Activated naive CD4-positive, alpha-beta T cell treated with anti-CD3 and anti-CD28 coated beads, Interleukin-2, amount 50 U/mL, for 24 hours (primary cell): ENCODE data around the gene MTUS2.
"Not testable (repeated sequence)": the region's sequence is repeated elsewhere in the genome, so short reads cannot be mapped to it uniquely, and the experiment has no call there.

Experiments used
- H3K27ac Mint-ChIP-seq: one replicate; pipeline ENCODE4 v1.8.0; 2021; ENCODE audit warnings: mild to moderate bottlenecking, mixed read lengths
- H3K27me3 Mint-ChIP-seq: one replicate; pipeline ENCODE4 v1.8.0; 2021; ENCODE audit warnings: mixed read lengths
- H3K36me3 Mint-ChIP-seq: one replicate; pipeline ENCODE4 v1.8.0; 2021; ENCODE audit warnings: mixed read lengths
- H3K4me1 Mint-ChIP-seq: one replicate; pipeline ENCODE4 v1.8.0; 2021; ENCODE audit warnings: mixed read lengths
- H3K4me3 Mint-ChIP-seq: one replicate; pipeline ENCODE4 v1.8.0; 2021; ENCODE audit warnings: mild to moderate bottlenecking, mixed read lengths
- H3K9me3 Mint-ChIP-seq: one replicate; pipeline ENCODE4 v1.8.0; 2021; ENCODE audit warnings: mixed read lengths

Gene MTUS2

GRCh38 chr13:29324601-29325000 is 504.5 kb downstream of the MTUS2 start:
- no peak overlapping the region for H3K4me3 Mint-ChIP-seq
- no peaks in the 10 kb centered on the region for H3K4me1 Mint-ChIP-seq
- H3K36me3 Mint-ChIP-seq, result no peaks in the 10 kb centered on the region
- H3K27ac Mint-ChIP-seq, result no peak overlapping the region
- peaks cover 3% of the 10 kb centered on the region for H3K27me3 Mint-ChIP-seq
- no peaks in the 10 kb centered on the region for H3K9me3 Mint-ChIP-seq

- no peaks in the 10 kb centered on the region for H3K27me3 Mint-ChIP-seq
These were observed 508.4 kb downstream of the MTUS2 start for GRCh38 chr13:29328501-29328900.

GRCh38 chr13:29336356-29336755 is 516.2 kb downstream of the MTUS2 start:
- Mint-ChIP-seq H3K4me3 (no peak overlapping the region), H3K4me1 (no peaks in the 10 kb centered on the region), H3K27ac (no peak overlapping the region), H3K36me3 (peaks cover 4% of the 10 kb centered on the region), H3K9me3 (peaks cover 11% of the 10 kb centered on the region), H3K27me3 (no peaks in the 10 kb centered on the region)

More at GRCh38 chr13:29328501-29328900, 508.4 kb downstream of the MTUS2 start:
- no peak overlapping the region for H3K27ac Mint-ChIP-seq
- peaks cover 2% of the 10 kb centered on the region for H3K36me3 Mint-ChIP-seq
- no peak overlapping the region for H3K4me3 Mint-ChIP-seq
- H3K4me1 Mint-ChIP-seq, result no peaks in the 10 kb centered on the region
- peaks cover 5% of the 10 kb centered on the region for H3K9me3 Mint-ChIP-seq

- Mint-ChIP-seq H3K9me3 (peaks cover 16% of the 10 kb centered on the region), H3K4me3 (no peak overlapping the region), H3K27me3 (peaks cover 4% of the 10 kb centered on the region), H3K27ac (no peak overlapping the region), H3K4me1 (no peaks in the 10 kb centered on the region), H3K36me3 (peaks cover 2% of the 10 kb centered on the region)
These were observed 519.5 kb downstream of the MTUS2 start for GRCh38 chr13:29339386-29340272.

GRCh38 chr13:29345860-29346582 is 525.9 kb downstream of the MTUS2 start:
- not testable (repeated sequence) for H3K4me3 Mint-ChIP-seq, H3K36me3 Mint-ChIP-seq, H3K9me3 Mint-ChIP-seq, H3K27ac Mint-ChIP-seq, H3K4me1 Mint-ChIP-seq
- H3K27me3 Mint-ChIP-seq, result peaks cover 16% of the 10 kb centered on the region

- Mint-ChIP-seq H3K27ac (no peak overlapping the region), H3K4me3 (no peak overlapping the region), H3K36me3 (no peaks in the 10 kb centered on the region), H3K27me3 (peaks cover 11% of the 10 kb centered on the region), H3K9me3 (no peaks in the 10 kb centered on the region), H3K4me1 (no peaks in the 10 kb centered on the region)
These were observed 534.9 kb downstream of the MTUS2 start for GRCh38 chr13:29355029-29355428.

GRCh38 chr13:29359181-29359580 is 539.0 kb downstream of the MTUS2 start:
- Mint-ChIP-seq H3K27me3 (peaks cover 6% of the 10 kb centered on the region), H3K4me1 (no peaks in the 10 kb centered on the region), H3K27ac (no peak overlapping the region), H3K4me3 (no peak overlapping the region), H3K9me3 (no peaks in the 10 kb centered on the region), H3K36me3 (no peaks in the 10 kb centered on the region)

GRCh38 chr13:29361716-29362115 is 541.6 kb downstream of the MTUS2 start:
- Mint-ChIP-seq H3K4me1 (no peaks in the 10 kb centered on the region), H3K4me3 (no peak overlapping the region), H3K36me3 (no peaks in the 10 kb centered on the region), H3K9me3 (no peaks in the 10 kb centered on the region), H3K27ac (no peak overlapping the region), H3K27me3 (peaks cover 6% of the 10 kb centered on the region)

- Mint-ChIP-seq H3K4me1 (no peaks in the 10 kb centered on the region), H3K4me3 (no peak overlapping the region), H3K36me3 (no peaks in the 10 kb centered on the region), H3K27me3 (peaks cover 7% of the 10 kb centered on the region), H3K27ac (no peak overlapping the region), H3K9me3 (no peaks in the 10 kb centered on the region)
These were observed 542.9 kb downstream of the MTUS2 start for GRCh38 chr13:29362849-29363604.

GRCh38 chr13:29369060-29369743 is 549.1 kb downstream of the MTUS2 start:
- peaks cover 4% of the 10 kb centered on the region for H3K4me1 Mint-ChIP-seq
- no peaks in the 10 kb centered on the region for H3K36me3 Mint-ChIP-seq
- no peak overlapping the region for H3K27ac Mint-ChIP-seq
- H3K4me3 Mint-ChIP-seq, result no peak overlapping the region
- no peaks in the 10 kb centered on the region for H3K9me3 Mint-ChIP-seq
- peaks cover 16% of the 10 kb centered on the region for H3K27me3 Mint-ChIP-seq

- no peaks in the 10 kb centered on the region for H3K9me3 Mint-ChIP-seq
- H3K36me3 Mint-ChIP-seq, result no peaks in the 10 kb centered on the region
- H3K4me3 Mint-ChIP-seq, result no peak overlapping the region
- peaks cover 7% of the 10 kb centered on the region for H3K27me3 Mint-ChIP-seq
- no peaks in the 10 kb centered on the region for H3K4me1 Mint-ChIP-seq
- H3K27ac Mint-ChIP-seq, result no peak overlapping the region
These were observed 559.1 kb downstream of the MTUS2 start for GRCh38 chr13:29379281-29379680.

- Mint-ChIP-seq H3K36me3 (no peaks in the 10 kb centered on the region), H3K4me3 (no peak overlapping the region), H3K27ac (no peak overlapping the region), H3K27me3 (peaks cover 7% of the 10 kb centered on the region), H3K9me3 (no peaks in the 10 kb centered on the region), H3K4me1 (no peaks in the 10 kb centered on the region)
These were observed 559.7 kb downstream of the MTUS2 start for GRCh38 chr13:29379865-29380264.

GRCh38 chr13:29382021-29382420 is 561.9 kb downstream of the MTUS2 start:
- no peaks in the 10 kb centered on the region for H3K36me3 Mint-ChIP-seq

GRCh38 chr13:29383476-29383875 is 563.3 kb downstream of the MTUS2 start:
- Mint-ChIP-seq H3K27ac (no peak overlapping the region), H3K27me3 (peaks cover 4% of the 10 kb centered on the region), H3K9me3 (no peaks in the 10 kb centered on the region), H3K36me3 (no peaks in the 10 kb centered on the region), H3K4me1 (no peaks in the 10 kb centered on the region), H3K4me3 (no peak overlapping the region)

More at GRCh38 chr13:29382021-29382420, 561.9 kb downstream of the MTUS2 start:
- peaks cover 4% of the 10 kb centered on the region for H3K27me3 Mint-ChIP-seq
- H3K4me1 Mint-ChIP-seq, result no peaks in the 10 kb centered on the region
- H3K27ac Mint-ChIP-seq, result no peak overlapping the region
- H3K9me3 Mint-ChIP-seq, result no peaks in the 10 kb centered on the region
- H3K4me3 Mint-ChIP-seq, result no peak overlapping the region

- Mint-ChIP-seq H3K9me3 (no peaks in the 10 kb centered on the region), H3K27ac (no peak overlapping the region), H3K27me3 (peaks cover 3% of the 10 kb centered on the region), H3K4me1 (no peaks in the 10 kb centered on the region), H3K36me3 (no peaks in the 10 kb centered on the region), H3K4me3 (no peak overlapping the region)
These were observed 564.3 kb downstream of the MTUS2 start for GRCh38 chr13:29384466-29384865.
